GM21526 (cell line): ENCODE data around the gene TRAPPC8.
"Not testable (repeated sequence)": the region's sequence is repeated elsewhere in the genome, so short reads cannot be mapped to it uniquely, and the experiment has no call there.

Experiments
- ATAC-seq: cut with Tn5 transposase; IDR thresholded peaks from one replicate; pipeline ENCODE4 v1.9.1; 2021; ENCODE audit warnings: moderate library complexity; ENCODE audit not compliant: unreplicated experiment, low FRiP score

Gene TRAPPC8

GRCh38 chr18:31809049-31809448, 133.9 kb downstream of the TRAPPC8 start:
- not testable (repeated sequence) for ATAC-seq

GRCh38 chr18:31801078-31801477, 141.8 kb downstream of the TRAPPC8 start:
- no peak for ATAC-seq

DNA sequence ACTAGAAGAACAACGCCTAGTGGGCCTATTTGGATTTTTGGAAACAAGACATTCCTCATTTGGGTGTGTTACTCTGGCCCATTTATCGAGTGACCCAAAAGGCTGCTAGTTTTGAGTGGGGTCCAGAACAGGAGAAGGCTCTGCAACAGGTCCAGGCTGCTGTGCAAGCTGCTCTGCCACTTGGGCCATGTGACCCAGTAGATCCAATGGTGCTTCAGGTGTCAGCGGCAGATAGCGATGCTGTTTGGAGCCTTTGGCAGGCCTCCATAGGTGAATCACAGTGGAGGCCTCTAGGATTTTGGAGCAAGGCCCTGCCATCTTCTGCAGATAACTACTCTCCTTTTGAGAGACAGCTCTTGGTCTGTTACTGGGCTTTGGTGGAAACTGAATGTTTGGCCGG, 143.7 kb downstream of the TRAPPC8 start:
- ATAC-seq = not testable (repeated sequence)

GRCh38 chr18:31798399-31798798, 144.5 kb downstream of the TRAPPC8 start:
- ATAC-seq = no peak

GRCh38 chr18:31795747-31796146, 147.2 kb downstream of the TRAPPC8 start:
- ATAC-seq = no peak

- no peak for ATAC-seq
Measured at GRCh38 chr18:31793531-31793930, 149.4 kb downstream of the TRAPPC8 start.

DNA sequence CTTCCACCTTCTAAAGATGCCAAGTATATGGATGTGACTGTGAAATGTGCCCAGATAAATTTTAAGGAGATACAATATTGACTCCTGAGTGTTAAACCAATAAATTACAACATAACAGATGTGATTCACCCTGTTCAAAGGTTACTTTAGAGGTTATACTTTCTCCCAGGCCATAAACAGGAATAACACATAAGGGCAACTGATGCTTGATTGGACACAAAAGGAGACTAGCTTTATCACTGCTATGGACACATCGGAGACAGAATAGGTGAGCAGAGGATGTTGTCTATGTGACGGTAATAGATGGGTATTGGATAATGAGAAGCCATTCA, 150.4 kb downstream of the TRAPPC8 start:
- ATAC-seq = no peak

DNA sequence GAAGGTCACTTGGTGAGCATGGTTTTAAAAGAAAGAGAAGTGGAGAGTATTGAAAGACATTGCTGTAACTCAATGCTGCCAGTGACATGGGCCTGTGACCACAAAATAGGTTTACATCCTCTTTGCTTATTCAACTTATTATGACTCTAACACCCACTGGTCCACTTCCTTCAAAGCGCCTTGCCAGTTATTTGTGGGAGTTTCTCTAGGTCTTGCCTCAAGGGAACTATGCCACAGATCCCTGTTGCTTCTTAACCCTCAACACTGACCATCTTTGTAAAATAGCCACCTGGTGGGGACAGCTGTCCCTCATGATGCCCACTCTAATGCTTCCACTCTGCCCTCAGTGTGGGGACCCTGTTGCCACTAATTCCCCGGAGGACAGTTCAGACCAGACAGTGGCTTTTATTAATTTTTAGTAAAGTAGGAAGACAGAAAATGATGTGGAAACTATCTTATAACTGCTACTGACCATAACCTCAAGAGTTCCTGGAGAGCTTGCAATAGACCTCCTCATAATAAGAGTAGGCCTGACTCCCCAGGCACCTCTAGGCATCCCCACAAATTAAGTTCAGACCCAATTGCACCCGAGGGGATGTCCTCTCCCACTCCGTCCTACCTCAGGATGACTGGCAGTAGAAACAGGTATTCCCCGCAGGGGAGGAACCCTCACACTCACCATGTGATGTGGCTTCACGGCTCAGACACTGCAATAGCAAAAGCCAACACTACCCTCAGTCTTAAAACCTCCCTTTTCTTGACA, 150.9 kb downstream of the TRAPPC8 start:
- ATAC-seq = peak; percentile 96

DNA sequence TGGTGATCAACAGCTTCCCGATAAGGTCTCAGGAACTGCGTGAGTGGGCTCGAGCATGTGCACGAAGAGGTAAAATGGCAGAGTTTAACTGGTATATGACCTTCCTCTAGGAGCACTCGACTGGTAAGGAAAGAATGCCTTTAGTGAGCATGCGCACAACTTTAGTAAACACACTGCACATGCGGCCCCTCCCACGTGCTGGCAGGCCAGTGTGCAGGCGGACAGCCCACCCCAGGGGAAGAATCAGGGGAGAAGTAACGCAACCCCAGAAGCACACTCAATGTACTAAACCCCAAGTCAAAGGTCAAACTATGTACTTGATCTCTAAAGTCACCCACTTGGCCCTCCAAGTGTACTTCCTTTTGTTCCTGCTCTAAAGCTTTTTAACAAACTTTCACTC, 153.5 kb downstream of the TRAPPC8 start:
- ATAC-seq = no peak

- no peak for ATAC-seq
Measured at GRCh38 chr18:31783059-31783458, 159.9 kb downstream of the TRAPPC8 start.
